ENCODE results near the gene FOXN1.
"Not testable (repeated sequence)": the region's sequence is repeated elsewhere in the genome, so short reads cannot be mapped to it uniquely, and the experiment has no call there.

The FOXN1 gene

DNA sequence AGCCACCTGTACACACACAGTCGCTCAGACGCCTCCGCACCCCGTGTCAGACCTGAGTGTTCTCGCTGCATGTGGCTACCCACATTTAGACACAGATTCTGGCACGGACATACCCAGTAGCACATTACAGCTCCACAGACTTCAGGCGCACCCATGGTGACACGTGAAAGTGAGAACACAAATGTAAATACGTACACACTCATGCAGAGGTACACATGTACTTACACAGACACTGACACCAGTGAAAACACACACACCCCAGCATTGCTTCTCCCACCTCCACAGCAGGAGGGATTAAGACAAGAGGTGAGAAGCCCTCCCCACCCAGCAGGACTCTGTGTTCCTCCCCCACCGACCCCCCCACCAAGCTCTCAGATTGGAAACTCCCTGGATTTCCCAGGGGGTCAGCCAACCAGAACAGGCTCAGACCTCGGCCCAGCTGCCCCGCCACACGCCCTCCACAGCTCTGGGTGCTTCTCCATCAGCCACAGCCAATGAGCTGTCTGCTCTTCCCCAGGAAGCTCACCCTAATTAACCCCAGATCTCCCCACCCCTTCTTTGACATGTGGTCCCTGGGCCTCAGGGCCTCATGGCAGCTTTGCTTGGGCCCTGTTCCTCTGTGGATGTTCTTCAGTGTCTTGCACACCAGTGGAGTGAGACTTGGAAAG lies 5.3 kb upstream of the FOXN1 start:
- DNase-seq (ENCODE audit: low spot score) = no peak

- DNase-seq (ENCODE audit: low spot score) = no peak
These were observed 4.5 kb upstream of the FOXN1 start for GRCh38 chr17:28501421-28502284.

DNA sequence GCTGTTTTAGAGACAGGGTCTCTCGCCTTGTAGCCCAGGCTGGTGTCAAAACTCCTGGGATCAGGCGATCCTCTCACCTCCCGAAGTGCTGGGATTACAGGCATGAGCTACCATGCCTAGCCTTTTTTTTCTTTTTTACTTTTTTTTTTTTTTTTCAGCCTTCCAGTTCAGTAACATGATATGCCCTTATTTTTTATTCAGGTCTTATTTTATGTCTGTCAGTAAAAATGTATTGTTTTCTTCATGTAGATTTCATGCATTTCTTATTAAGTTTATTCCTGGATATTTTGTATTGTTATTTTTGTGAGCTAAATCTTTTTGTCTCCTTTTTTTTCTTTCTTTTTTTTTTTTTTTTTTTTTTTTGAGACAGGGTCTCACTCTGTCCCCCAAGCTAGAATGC lies 2.7 kb upstream of the FOXN1 start:
- no peak for DNase-seq (ENCODE audit: low spot score)

DNA sequence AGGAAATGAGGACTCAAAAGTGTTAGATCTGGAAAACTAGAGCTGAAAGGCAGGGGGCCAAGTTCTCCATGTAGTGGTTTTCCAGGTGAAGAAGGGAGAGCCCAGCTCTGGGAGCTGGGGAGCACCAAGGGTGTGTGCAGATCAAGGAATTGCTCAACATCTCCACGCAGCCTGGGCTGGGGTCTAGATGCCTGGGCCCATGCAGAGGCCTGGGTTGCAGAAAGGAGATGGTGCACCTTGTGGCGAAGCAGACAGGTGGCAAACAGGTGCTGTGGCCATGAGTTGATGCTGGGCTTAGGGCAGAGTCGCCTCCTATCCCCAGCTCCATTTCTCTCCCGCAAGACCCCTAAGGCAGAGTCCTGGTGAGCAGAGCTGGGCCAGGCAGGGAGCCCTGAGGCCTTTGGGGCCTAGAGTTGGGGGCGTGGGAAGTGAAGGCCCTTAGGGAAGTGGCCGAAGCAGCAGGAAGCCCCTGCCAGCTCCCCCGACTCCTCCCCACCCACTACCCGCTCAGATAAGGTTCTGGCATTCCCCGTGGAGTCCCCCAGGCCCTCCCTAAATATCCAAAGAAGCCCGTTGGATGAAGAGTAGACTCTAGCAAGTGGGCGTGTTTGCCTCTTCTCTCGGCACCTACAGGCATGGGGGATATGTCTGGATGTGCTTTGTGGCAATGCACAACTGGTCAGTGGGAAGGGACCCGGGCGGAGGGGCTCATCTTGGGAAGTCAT lies 777 bp downstream of the FOXN1 start:
- DNase-seq (ENCODE audit: low spot score) = no peak

DNA sequence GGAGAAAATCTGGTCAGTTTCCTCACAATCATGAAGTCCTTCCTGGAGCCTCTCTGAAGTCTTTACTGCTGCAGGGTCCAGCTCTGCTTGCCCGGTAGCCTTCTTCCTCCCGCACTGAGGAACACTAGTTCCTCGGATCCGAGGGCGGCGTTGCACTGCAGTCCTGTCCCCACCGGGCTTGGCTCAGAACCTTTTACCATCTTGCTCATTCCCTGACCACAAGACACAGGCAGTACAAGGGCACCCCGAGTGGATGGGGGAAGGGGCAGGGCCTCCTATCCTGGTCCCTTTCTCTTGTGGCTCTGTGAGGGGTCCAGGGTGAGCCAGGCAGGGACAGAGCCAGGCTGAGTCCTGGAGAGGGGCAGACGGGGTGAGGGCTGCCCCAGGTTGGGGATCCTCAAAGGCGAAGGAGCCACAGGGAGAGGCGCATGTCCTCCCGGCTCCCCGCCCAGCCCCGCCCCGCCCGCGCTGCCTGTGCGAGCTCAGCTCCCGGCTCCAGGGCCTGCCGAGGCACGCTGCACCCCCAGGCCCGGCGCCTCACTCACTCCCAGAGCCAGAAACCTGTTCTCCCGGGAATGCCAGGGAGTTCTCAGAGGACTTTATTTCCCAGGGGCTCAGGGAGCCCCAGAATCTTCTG lies 1.5 kb downstream of the FOXN1 start:
- DNase-seq (ENCODE audit: low spot score) = no peak

GRCh38 chr17:28508211-28508724 lies 2.1 kb downstream of the FOXN1 start:
- DNase-seq (ENCODE audit: low spot score) = no peak

GRCh38 chr17:28509789-28510188 lies 3.6 kb downstream of the FOXN1 start:
- no peak for DNase-seq (ENCODE audit: low spot score)

GRCh38 chr17:28511858-28512461 lies 5.8 kb downstream of the FOXN1 start:
- DNase-seq (ENCODE audit: low spot score) = no peak

GRCh38 chr17:28513476-28513875 lies 7.3 kb downstream of the FOXN1 start:
- DNase-seq (ENCODE audit: low spot score) = no peak

DNA sequence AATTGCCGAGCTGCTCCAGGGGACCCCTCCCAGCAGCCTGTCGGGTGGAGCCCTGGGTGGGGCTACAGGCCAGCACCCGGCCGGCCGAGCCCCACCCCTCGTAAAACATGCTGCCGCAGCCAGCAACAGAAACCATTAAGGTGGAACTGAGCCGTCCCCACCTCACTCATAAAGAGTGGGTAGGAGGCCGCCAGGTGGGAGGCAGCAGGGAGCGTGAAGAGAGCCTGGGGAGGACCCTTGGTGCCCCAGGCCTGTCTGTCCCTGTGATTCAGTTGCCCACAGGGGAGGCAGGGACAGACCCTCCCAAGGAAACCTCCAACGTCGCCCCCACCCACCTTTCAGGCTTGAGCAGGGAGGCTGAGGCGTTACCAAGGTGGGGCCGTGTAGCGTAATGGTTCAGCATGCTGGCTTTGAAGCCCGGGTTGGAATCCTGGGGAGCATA lies 8.4 kb downstream of the FOXN1 start:
- no peak for DNase-seq (ENCODE audit: low spot score)

- DNase-seq (ENCODE audit: low spot score) = no peak
These were observed 9.4 kb downstream of the FOXN1 start for GRCh38 chr17:28515518-28515917.

DNA sequence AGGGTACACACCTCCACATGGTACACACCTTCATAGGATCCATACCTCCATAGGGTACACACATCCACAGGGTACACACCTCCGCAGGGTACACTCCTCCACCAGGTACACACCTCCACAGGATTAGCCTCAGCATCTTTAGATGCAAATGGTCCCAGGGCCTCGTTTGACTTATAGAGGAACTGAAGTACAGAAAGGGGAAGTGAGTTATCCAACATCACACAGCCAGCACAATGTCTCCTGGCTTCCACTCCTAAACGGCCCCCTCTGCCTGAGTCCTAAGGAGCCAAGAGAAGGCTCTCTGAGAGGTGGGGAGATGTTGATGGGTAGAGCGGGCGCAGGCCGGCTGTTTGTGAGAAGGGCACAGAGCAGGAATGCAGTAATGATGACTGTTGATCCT lies 12.0 kb downstream of the FOXN1 start:
- peak; percentile 59 for DNase-seq (ENCODE audit: low spot score)

- no peak for DNase-seq (ENCODE audit: low spot score)
These were observed 12.4 kb downstream of the FOXN1 start for GRCh38 chr17:28518578-28518977.

- DNase-seq (ENCODE audit: low spot score) = no peak
These were observed 13.1 kb downstream of the FOXN1 start for GRCh38 chr17:28519236-28519635.

DNA sequence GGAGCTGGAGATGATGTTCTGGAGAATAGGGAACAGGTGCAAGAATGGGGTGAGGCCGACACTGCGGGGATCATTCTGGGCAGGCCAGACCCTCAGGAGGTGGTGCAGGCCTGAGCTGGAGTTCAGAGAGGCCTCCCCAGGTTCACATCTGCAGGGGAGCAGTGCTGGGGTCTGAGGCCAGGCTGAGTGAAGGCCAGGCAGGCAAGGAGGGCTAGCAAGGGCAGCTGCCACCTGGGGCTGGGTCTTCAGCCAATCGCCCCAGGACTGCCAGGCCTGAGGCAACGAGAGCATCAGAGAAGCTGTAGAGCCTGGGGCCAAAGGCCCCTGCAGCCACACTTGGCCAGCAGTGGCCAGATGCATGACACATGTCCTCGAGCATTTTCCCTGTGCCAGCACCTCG lies 14.5 kb downstream of the FOXN1 start:
- no peak for DNase-seq (ENCODE audit: low spot score)

- no peak for DNase-seq (ENCODE audit: low spot score)
These were observed 15.3 kb downstream of the FOXN1 start for GRCh38 chr17:28521311-28522085.

DNA sequence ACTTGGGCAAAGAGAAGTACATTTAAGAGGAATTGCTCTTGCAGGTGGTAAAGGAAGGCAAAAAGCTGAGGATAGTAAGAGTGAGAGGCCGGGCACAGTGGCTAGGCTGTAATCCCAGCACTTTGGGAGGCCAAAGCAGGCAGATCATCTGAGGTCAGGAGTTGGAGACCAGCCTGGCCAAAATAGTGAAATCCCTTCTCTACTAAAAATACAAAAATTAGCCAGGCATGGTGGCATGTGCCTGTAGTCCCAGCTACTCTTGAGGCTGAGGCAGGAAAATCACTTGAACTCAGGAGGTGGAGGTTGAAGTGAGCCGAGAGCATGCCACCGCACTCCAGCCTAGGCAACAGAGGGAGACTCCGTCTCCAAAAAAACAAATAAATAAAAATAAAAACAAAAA lies 16.1 kb downstream of the FOXN1 start:
- DNase-seq (ENCODE audit: low spot score) = not testable (repeated sequence)

DNA sequence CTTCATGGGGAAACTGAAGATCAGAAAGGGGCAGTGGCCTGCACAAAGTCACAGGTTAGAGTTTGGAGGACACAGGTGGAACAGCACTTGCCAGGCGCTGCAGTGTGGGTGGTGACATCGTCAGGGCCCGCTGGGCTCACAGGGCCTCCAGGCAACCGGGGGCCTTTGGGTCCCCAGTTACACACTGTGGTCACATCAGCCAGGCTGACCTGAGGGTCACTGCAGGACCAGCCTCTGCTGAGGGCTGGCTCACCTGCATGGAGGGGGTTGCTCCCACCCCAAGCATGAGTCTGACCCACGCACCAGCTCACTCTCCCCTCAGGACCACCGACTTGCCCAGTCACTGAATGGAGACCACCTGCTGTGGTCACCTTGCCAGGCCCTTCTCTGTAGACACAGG lies 17.0 kb downstream of the FOXN1 start:
- no peak for DNase-seq (ENCODE audit: low spot score)

GRCh38 chr17:28523876-28524275 lies 17.7 kb downstream of the FOXN1 start:
- no peak for DNase-seq (ENCODE audit: low spot score)

- DNase-seq (ENCODE audit: low spot score) = no peak
These were observed 18.6 kb downstream of the FOXN1 start for GRCh38 chr17:28524476-28525424.
